K562 treated with DMSO at 1 percent for 4 hours (cell line): ENCODE data around the gene RAB19. TPM values are rescaled to one million over a fixed set of nuclear protein-coding genes. Genes with fewer than 3 reads are reported as not detected.

Experiments used
- total RNA-seq: library from RNA; unstranded; fragments of 300-600 nt; gene quantifications from 2 replicates; pipeline ENCODE4 v1.2.3, GENCODE V29; 2022; ENCODE audit not compliant: insufficient read depth

RAB19 gene
- not detected in 2 replicates for total RNA-seq

GRCh38 chr7:140403878-140404564 lies at the start of gene RAB19:
RAB19 (plus strand) TSS chr7:140404058; CDS start chr7:140407647, 3,589 bp downstream.

DNA sequence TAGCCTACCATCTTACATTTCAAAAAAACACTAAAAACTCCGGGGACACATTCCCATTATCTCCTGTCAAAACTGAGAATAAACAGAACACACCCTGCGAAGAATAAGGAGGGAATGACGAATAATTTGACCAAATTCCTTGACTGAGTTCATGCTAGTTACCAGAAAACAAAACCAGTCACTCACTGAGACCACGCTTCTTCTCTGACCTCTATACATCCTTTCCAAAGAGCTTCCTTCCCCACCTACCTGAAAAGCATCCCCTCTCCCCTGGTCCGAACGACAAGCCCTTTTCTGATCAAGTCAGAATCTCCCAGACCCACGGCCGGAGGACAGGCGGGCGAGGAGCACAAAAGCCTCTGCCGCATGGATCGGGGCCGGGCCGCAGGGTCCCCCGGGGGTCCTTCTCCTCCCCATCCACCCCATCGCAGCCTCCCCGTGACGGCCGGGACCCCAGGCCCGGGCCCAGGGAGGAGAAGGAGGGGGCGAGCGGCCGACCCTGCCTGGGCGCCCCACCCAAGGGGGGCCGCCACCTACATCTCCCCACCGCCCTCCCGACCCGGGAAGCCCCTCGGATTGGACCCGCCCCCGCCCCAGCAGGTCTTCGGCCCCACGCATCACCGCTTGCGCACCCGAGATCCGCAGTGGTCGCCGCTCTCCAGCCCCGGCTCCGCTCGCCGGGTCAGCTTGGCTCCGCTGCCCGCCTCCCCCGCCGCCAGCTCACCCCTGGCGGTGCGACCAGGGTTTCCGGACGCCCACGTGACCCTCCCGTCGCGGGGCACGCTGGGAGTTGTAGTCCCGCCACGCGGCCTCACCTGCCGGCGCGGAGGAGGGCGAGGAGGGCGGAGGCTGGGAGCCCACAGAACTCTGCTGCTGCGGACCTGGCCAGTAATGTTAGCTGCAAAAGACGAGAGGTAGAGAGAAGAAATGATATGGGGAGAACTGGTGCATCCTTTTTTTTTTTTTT lies 5.8 kb upstream of the RAB19 start, which contains the start of gene SLC37A3:
Gene SLC37A3 (minus strand): TSS at position 747 of the 967 bp plus-strand sequence. CDS start 16,004 bp downstream, outside the sequence.

Other genes starting within 250 kb of the RAB19 start
- 5.2 and 5.5 TPM in 2 replicates for gene KDM7A, start 227.1 kb upstream of the RAB19 start, total RNA-seq
- 20.1 and 27.4 TPM in 2 replicates for gene SLC37A3, start 5.5 kb upstream of the RAB19 start, total RNA-seq
- gene MKRN1, start 75.4 kb downstream of the RAB19 start, total RNA-seq = 107 and 108 TPM in 2 replicates
- not detected in 2 replicates for gene DENND2A, start 236.8 kb downstream of the RAB19 start, total RNA-seq